Measurements from ENCODE around the gene DGCR6.
"Not testable (repeated sequence)": the region's sequence is repeated elsewhere in the genome, so short reads cannot be mapped to it uniquely, and the experiment has no call there.

The DGCR6 gene

GRCh38 chr22:18934688-18935087 is 28.6 kb downstream of the DGCR6 start:
- POLR2A ChIA-PET; H3K27ac ChIP-seq (ENCODE audit: extremely low read depth, low read depth, low read length); H3K4me1 ChIP-seq (ENCODE audit: control insufficient read depth, insufficient read depth, low read length); H3K36me3 ChIP-seq (ENCODE audit: control insufficient read depth in 2 of 2, insufficient read depth in 1 of 2, low read length in 2 of 2); H3K9me3 ChIP-seq (ENCODE audit: control insufficient read depth, insufficient read depth, low read depth, low read length); CTCF ChIA-PET; H3K4me3 ChIP-seq (ENCODE audit: low read depth, low read length): not testable (repeated sequence)

GRCh38 chr22:18935889-18936529 is 29.9 kb downstream of the DGCR6 start, which contains the start of gene PRODH:
TSS of gene PRODH (minus strand) at chr22:18936293. CDS start at chr22:18936287, 6 bp downstream.
- no peaks in the 10 kb centered on the region for H3K9me3 ChIP-seq (ENCODE audit: control insufficient read depth, insufficient read depth, low read depth, low read length)
- no peaks in the 10 kb centered on the region for H3K4me1 ChIP-seq (ENCODE audit: control insufficient read depth, insufficient read depth, low read length)
- ChIA-PET POLR2A (interaction anchor here (0.6 kb wide), 1 partner anchor 182 kb away, joined by 3 read pairs; no protein-coding TSS in a partner anchor), CTCF (interaction anchor here (1.0 to 1.4 kb wide), 2 partner anchors 29 to 62 kb away, joined by 3 to 5 read pairs; no protein-coding TSS in a partner anchor)
- no peak within 1 kb of the TSS for H3K4me3 ChIP-seq (ENCODE audit: low read depth, low read length)
- no peak within 1 kb of the TSS for H3K27ac ChIP-seq (ENCODE audit: extremely low read depth, low read depth, low read length)
- no peaks in the 10 kb centered on the region for H3K36me3 ChIP-seq (ENCODE audit: control insufficient read depth in 2 of 2, insufficient read depth in 1 of 2, low read length in 2 of 2)
- TF ChIP-seq AEBP2 (tag by site-specific recombination; IDR thresholded peaks at IDR 0.05; ENCODE audit: borderline replicate concordance) (no peak), ZNF433 (tag by site-specific recombination; IDR thresholded peaks at IDR 0.05; ENCODE audit: low read depth) (no peak), ZNF157 (tag by site-specific recombination; IDR thresholded peaks at IDR 0.05) (no peak), ZXDB (tag by site-specific recombination; IDR thresholded peaks at IDR 0.05) (no peak), REST (tag by site-specific recombination; IDR thresholded peaks at IDR 0.05) (no peak), ZBTB7A (tag by site-specific recombination; IDR thresholded peaks at IDR 0.05; ENCODE audit: low read depth) (no peak), ZNF146 (tag by site-specific recombination; IDR thresholded peaks at IDR 0.05) (no peak), SETDB1 (IDR thresholded peaks at IDR 0.05; ENCODE audit: insufficient read length, low read length) (no peak), ZBTB44 (tag by site-specific recombination; IDR thresholded peaks at IDR 0.05) (no peak), ZNF335 (tag by site-specific recombination; conservative IDR thresholded peaks at IDR 0.05) (no peak), IKZF3 (tag by site-specific recombination; IDR thresholded peaks at IDR 0.05) (no peak)

GRCh38 chr22:18938691-18939090 is 32.6 kb downstream of the DGCR6 start:
- H3K27ac ChIP-seq (ENCODE audit: extremely low read depth, low read depth, low read length); H3K9me3 ChIP-seq (ENCODE audit: control insufficient read depth, insufficient read depth, low read depth, low read length); POLR2A ChIA-PET; H3K36me3 ChIP-seq (ENCODE audit: control insufficient read depth in 2 of 2, insufficient read depth in 1 of 2, low read length in 2 of 2); H3K4me3 ChIP-seq (ENCODE audit: low read depth, low read length); H3K4me1 ChIP-seq (ENCODE audit: control insufficient read depth, insufficient read depth, low read length); CTCF ChIA-PET: not testable (repeated sequence)
- peak; percentile 72 for TF ChIP-seq KLF1 (tag by site-specific recombination; IDR thresholded peaks at IDR 0.05)

- H3K9me3 ChIP-seq (ENCODE audit: control insufficient read depth, insufficient read depth, low read depth, low read length); CTCF ChIA-PET; H3K36me3 ChIP-seq (ENCODE audit: control insufficient read depth in 2 of 2, insufficient read depth in 1 of 2, low read length in 2 of 2); H3K27ac ChIP-seq (ENCODE audit: extremely low read depth, low read depth, low read length); H3K4me3 ChIP-seq (ENCODE audit: low read depth, low read length); H3K4me1 ChIP-seq (ENCODE audit: control insufficient read depth, insufficient read depth, low read length); POLR2A ChIA-PET: not testable (repeated sequence)
Measured at GRCh38 chr22:18947105-18947504, 41.0 kb downstream of the DGCR6 start.

All from HEK293 (cell line).